HEK293 (cell line): Measurements from ENCODE around the gene EEF2KMT.
"Not testable (repeated sequence)": the region's sequence is repeated elsewhere in the genome, so short reads cannot be mapped to it uniquely, and the experiment has no call there.

Experiments
- OSR2 ChIP-seq: fragments of 450-650 bp; formaldehyde crosslinking; IDR thresholded peaks from 2 replicates; pipeline ENCODE4 v1.5.1; 2016; ENCODE audit warnings: missing biosample characterization, missing genetic modification characterization
- ZNF629 ChIP-seq: fragments of 450-650 bp; formaldehyde crosslinking; IDR thresholded peaks from 2 replicates; pipeline ENCODE4 v1.5.1; 2017; ENCODE audit warnings: missing biosample characterization, missing genetic modification characterization
- TF ChIP-seq, protein P1 (sequence below): fragments of 450-650 bp; formaldehyde crosslinking; IDR thresholded peaks from 2 replicates; pipeline ENCODE4 v1.5.1; 2016; ENCODE audit warnings: missing biosample characterization, missing genetic modification characterization

DNA sequence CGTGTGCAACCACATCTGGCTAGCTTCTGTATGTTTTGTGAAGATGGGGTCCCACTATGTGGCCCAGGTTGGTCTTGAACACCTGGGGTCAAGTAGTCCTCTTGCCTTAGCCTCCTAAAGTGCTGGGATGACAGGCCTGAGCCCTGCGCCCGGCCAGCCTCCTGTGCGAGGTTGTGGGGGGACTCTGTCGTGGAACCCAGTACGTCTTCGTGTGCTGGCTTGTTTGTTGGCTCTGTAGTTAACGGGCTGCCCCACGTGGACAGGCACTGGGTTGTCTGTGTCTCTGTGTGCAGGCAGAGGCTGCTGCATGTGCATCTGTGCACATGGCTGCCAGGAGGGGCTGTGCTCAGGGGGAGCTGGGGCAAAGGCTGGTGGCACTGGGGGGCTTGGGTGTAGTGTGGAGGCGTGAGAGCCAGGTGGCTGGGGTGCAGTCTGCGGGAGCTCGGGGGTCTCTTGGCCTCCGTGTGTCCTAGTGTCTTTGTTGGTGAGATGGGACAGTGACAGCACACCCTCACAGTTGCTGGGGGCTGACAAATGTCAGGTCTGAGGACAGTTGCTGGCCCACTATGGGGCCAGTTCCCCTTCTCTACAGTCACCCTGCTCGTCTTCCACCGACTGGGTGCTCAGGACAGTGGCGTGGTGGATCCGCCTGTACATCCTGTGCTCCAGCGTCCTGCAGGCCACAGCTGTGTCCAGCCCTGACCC, 9.4 kb downstream of the EEF2KMT start:
- TF ChIP-seq, protein P1, sequence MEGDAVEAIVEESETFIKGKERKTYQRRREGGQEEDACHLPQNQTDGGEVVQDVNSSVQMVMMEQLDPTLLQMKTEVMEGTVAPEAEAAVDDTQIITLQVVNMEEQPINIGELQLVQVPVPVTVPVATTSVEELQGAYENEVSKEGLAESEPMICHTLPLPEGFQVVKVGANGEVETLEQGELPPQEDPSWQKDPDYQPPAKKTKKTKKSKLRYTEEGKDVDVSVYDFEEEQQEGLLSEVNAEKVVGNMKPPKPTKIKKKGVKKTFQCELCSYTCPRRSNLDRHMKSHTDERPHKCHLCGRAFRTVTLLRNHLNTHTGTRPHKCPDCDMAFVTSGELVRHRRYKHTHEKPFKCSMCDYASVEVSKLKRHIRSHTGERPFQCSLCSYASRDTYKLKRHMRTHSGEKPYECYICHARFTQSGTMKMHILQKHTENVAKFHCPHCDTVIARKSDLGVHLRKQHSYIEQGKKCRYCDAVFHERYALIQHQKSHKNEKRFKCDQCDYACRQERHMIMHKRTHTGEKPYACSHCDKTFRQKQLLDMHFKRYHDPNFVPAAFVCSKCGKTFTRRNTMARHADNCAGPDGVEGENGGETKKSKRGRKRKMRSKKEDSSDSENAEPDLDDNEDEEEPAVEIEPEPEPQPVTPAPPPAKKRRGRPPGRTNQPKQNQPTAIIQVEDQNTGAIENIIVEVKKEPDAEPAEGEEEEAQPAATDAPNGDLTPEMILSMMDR (tag by site-specific recombination), result not testable (repeated sequence)
- TF ChIP-seq OSR2, ZNF629 (tag by site-specific recombination): not testable (repeated sequence)
